Endothelial cell (in vitro differentiated cells): Measurements from ENCODE around the gene RAPGEF4. TPM values are rescaled to one million over a fixed set of nuclear protein-coding genes. Genes with fewer than 3 reads are reported as not detected.

Experiments used
- DNase-seq: peaks from one replicate; pipeline ENCODE4 v3.0.0; 2021; ENCODE audit warnings: low spot score
- H3K27ac Mint-ChIP-seq: one replicate; pipeline ENCODE4 v1.8.0; 2021; ENCODE audit warnings: mixed read lengths, inconsistent platforms; ENCODE audit not compliant: unreplicated experiment
- H3K27me3 Mint-ChIP-seq: one replicate; pipeline ENCODE4 v1.8.0; 2021; ENCODE audit warnings: mild to moderate bottlenecking, moderate library complexity, mixed read lengths, inconsistent platforms; ENCODE audit not compliant: unreplicated experiment
- H3K36me3 Mint-ChIP-seq: one replicate; pipeline ENCODE4 v1.8.0; 2021; ENCODE audit warnings: mild to moderate bottlenecking, low read depth, mixed read lengths, inconsistent platforms; ENCODE audit not compliant: unreplicated experiment
- H3K4me1 Mint-ChIP-seq: one replicate; pipeline ENCODE4 v1.8.0; 2021; ENCODE audit warnings: mild to moderate bottlenecking, mixed read lengths, inconsistent platforms; ENCODE audit not compliant: unreplicated experiment
- H3K4me3 Mint-ChIP-seq: one replicate; pipeline ENCODE4 v1.8.0; 2021; ENCODE audit warnings: mild to moderate bottlenecking, mixed read lengths, inconsistent platforms; ENCODE audit not compliant: unreplicated experiment
- H3K9me3 Mint-ChIP-seq: one replicate; pipeline ENCODE4 v1.8.0; 2021; ENCODE audit warnings: mixed read lengths, inconsistent platforms; ENCODE audit not compliant: unreplicated experiment
- total RNA-seq: library from RNA; stranded (reverse); fragmentation: NEBNext Ultra II Directional; extraction: Animal tissue kit (Norgen Biotek cat#: 25700); gene quantifications from one replicate; pipeline ENCODE4 v1.2.1, GENCODE V29; 2021; ENCODE audit not compliant: unreplicated experiment
- TF ChIP-seq, protein P1 (sequence below): fragments of 200-600 bp; sonication (generic); IDR thresholded peaks from one replicate; pipeline ENCODE4 v1.5.0; 2021; ENCODE audit warnings: antibody characterized with exemption; ENCODE audit not compliant: unreplicated experiment

RAPGEF4 gene
- total RNA-seq, 1 donor from 2014 or later = 7.5 TPM

DNA sequence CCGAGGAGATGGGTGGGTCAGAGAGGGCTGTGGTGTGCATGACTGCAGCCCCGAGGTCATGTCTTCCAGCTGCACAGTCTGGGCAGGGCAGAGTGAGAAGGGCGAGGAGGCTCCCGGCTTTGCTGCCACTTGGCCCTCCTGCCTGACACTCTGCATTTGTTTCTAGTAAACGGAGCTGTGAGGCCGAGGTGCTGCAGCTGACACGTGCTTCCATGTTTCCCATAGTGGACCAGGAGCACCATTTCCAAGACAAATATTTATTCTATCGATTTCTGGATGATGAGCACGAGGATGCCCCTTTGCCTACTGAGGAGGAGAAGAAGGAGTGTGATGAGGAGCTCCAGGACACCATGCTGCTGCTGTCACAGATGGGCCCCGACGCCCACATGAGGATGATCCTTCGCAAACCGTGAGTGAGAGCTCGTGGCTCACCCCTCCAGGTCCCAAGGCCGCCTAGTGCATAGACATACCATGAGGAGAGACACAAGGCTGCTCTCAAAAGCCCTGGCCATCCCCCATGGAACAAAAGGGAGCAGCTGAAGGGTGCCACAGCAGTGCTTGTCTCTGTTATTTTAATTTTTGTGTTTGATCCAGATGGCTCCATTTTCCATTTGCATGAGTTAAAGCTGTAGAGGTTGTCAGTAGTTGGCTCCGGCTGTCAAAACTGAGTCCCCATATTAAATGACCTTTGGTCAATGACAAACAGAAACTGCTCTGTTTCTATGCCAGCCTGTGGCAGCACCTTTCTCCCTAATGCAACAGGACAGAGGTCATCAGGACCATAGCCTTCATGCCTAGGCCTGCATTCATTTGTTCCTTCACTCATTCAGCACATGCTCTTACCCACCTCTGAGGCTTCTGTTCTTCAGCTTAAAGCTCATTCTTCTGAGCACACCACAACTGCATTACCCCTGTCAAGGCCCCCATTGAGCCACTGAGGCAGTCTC is 231.7 kb downstream of the RAPGEF4 start:
- TF ChIP-seq, protein P1, sequence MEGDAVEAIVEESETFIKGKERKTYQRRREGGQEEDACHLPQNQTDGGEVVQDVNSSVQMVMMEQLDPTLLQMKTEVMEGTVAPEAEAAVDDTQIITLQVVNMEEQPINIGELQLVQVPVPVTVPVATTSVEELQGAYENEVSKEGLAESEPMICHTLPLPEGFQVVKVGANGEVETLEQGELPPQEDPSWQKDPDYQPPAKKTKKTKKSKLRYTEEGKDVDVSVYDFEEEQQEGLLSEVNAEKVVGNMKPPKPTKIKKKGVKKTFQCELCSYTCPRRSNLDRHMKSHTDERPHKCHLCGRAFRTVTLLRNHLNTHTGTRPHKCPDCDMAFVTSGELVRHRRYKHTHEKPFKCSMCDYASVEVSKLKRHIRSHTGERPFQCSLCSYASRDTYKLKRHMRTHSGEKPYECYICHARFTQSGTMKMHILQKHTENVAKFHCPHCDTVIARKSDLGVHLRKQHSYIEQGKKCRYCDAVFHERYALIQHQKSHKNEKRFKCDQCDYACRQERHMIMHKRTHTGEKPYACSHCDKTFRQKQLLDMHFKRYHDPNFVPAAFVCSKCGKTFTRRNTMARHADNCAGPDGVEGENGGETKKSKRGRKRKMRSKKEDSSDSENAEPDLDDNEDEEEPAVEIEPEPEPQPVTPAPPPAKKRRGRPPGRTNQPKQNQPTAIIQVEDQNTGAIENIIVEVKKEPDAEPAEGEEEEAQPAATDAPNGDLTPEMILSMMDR = no peak
- Mint-ChIP-seq H3K4me1 (peaks cover 13% of the 10 kb centered on the region), H3K4me3 (no peak overlapping the region), H3K27me3 (peaks cover 2% of the 10 kb centered on the region), H3K36me3 (peaks cover 9% of the 10 kb centered on the region), H3K9me3 (no peaks in the 10 kb centered on the region), H3K27ac (no peak overlapping the region)
- no peak for DNase-seq

DNA sequence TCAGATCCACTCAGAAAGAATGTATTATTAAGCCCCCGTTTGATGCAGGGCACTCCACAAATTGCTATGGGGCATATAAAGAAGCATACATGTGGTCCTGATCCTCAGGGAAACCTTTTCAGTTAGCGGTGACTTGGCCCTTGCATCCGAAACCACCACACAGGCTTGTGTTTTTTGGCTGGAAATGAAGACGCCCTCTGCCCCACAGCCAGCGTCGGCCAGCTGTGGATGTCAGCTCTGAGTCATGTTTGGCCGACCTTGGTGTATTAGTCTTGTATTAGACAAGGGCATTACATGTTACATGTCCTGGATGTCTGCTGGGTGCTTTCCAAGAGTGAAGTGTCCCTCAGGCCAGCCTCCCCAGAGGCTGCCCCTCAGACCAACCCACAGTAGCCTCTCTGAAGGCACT is 232.4 kb downstream of the RAPGEF4 start:
- H3K9me3 Mint-ChIP-seq = no peaks in the 10 kb centered on the region
- peaks cover 2% of the 10 kb centered on the region for H3K27me3 Mint-ChIP-seq
- H3K36me3 Mint-ChIP-seq = peaks cover 9% of the 10 kb centered on the region
- TF ChIP-seq, protein P1 = no peak
- H3K4me1 Mint-ChIP-seq = peaks cover 5% of the 10 kb centered on the region
- H3K4me3 Mint-ChIP-seq = no peak overlapping the region
- H3K27ac Mint-ChIP-seq = no peak overlapping the region
- no peak for DNase-seq

DNA sequence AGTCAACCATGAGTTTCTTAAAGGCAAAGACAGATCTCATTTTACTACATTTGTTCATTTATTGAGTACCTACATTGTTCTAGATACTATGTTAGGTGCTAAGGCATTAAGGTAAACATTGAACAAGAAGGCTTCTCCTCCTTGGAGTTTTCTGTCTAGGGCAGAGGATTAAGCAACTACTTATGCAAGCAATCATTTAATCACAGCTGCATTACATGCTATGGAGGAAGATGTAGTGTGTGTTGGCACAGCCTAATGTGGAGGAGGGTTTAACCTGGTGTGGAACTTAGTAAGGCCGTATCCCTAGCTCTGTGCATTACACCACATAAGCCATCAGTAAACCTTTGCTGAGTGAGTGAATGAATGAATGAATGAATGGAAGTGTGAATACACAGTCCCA is 233.5 kb downstream of the RAPGEF4 start:
- Mint-ChIP-seq H3K27me3 (peaks cover 2% of the 10 kb centered on the region), H3K4me1 (peaks cover 4% of the 10 kb centered on the region), H3K36me3 (peaks cover 9% of the 10 kb centered on the region), H3K27ac (no peak overlapping the region), H3K4me3 (no peak overlapping the region), H3K9me3 (no peaks in the 10 kb centered on the region)
- DNase-seq = no peak
- TF ChIP-seq, protein P1 = no peak

DNA sequence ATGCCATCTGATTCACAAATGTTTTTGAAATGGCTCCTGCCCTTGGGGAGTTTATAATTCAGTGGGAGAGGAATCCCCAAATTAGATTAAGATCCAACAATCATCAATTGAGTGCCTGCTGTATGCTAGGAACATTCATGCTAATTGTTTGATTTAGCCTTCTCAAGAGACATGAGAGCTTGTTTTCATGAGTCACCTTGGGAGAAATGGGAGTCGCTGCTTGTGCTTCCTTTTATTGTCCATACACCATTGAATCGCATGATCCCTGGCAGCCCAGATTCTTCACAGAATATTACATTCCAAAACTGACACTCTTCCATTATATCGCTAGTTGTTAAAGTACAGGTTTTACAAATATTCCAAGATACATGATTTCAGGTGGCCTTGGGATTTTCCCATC is 234.0 kb downstream of the RAPGEF4 start:
- Mint-ChIP-seq H3K27me3 (peaks cover 2% of the 10 kb centered on the region), H3K4me1 (peaks cover 4% of the 10 kb centered on the region), H3K36me3 (peaks cover 9% of the 10 kb centered on the region), H3K27ac (no peak overlapping the region), H3K4me3 (no peak overlapping the region), H3K9me3 (no peaks in the 10 kb centered on the region)
- no peak for DNase-seq
- TF ChIP-seq, protein P1 = no peak

DNA sequence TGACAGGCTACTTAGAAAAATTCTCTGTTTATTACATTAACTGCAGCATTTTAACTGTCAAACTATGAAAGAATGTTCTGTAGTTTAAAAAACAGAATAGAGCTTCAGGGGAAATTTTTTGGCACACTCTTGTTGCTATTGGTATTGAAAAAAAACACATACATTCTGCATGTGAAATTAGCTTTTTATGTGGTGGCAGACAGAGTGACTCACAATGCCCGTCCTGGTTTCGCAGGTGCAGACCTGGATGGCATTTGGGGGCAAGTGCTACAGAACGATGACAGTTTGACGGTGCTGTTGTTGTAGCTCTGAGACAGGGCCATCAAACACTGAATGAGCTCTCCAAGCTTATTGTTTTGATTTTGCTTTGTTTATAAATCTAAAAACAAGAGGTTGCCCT is 235.0 kb downstream of the RAPGEF4 start:
- no peak overlapping the region for H3K4me3 Mint-ChIP-seq
- peaks cover 9% of the 10 kb centered on the region for H3K36me3 Mint-ChIP-seq
- H3K4me1 Mint-ChIP-seq = peaks cover 4% of the 10 kb centered on the region
- TF ChIP-seq, protein P1 = no peak
- no peak overlapping the region for H3K27ac Mint-ChIP-seq
- H3K27me3 Mint-ChIP-seq = peaks cover 2% of the 10 kb centered on the region
- no peak for DNase-seq
- no peaks in the 10 kb centered on the region for H3K9me3 Mint-ChIP-seq
